D721Med (cell line): ENCODE results near the gene FUBP1.

Experiments used
- DNase-seq: peaks from one replicate; pipeline ENCODE4 v3.0.0; 2011; ENCODE audit warnings: low spot score; ENCODE audit not compliant: insufficient read length
- FAIRE-seq: peaks from 2 replicates; lab custom pipeline; 2011; peaks lifted over from hg19 to GRCh38; lab: Jason Lieb, UNC
- CTCF ChIP-seq: IDR thresholded peaks from 2 replicates; pipeline ENCODE4 v1.5.1; 2012; ENCODE audit warnings: mild to moderate bottlenecking, control low read depth; ENCODE audit not compliant: insufficient read depth; ENCODE audit errors: missing control alignments

FUBP1 gene

GRCh38 chr1:77958850-77959249 lies 20.0 kb downstream of the FUBP1 start:
- TF ChIP-seq CTCF = no peak
- DNase-seq (no peak), FAIRE-seq (no peak)

GRCh38 chr1:77958391-77958790 lies 20.5 kb downstream of the FUBP1 start:
- no peak for DNase-seq
- TF ChIP-seq CTCF = no peak
- FAIRE-seq = no peak

DNA sequence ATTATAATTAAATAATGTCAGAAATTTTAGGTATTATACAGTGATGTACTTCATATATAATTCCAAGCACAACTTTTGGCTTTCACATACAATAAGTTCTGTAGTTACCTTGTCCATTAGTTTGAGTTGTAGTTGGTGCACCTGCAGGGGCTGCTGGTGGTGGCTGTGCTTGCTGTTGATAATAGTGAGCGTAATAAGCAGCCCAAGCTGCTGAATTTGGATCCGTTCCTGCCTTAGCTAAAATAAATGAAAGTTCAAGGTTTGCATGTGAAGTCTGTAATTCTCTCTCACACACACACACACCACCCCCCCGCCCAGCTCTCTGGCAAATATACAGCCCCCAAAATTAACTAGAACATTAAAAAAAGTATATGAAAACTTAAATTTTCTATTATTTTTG lies 22.4 kb downstream of the FUBP1 start:
- FAIRE-seq (no peak), DNase-seq (no peak)
- TF ChIP-seq CTCF = no peak

- no peak for FAIRE-seq
- DNase-seq = no peak
- no peak for TF ChIP-seq CTCF
These were observed 23.2 kb downstream of the FUBP1 start for GRCh38 chr1:77955709-77956108.

DNA sequence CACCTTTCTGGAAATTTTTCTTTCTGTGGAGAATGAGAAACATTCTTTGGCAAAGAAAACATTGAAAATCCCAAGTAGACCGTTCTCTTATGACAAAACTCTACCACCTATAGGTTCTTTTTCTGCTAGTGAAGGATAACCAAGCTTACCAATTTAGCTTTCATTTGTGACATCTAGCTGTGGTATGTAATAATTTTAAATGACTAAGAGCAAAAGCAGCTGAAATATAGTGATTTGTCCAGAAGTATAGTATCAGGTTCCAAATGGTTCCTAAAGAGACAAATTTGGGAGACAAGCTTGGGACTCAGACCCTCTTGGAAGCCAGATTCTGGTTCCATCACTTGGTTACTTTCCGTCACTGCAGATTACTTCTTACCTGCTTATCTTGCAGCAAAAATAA lies 24.4 kb downstream of the FUBP1 start:
- no peak for TF ChIP-seq CTCF
- DNase-seq (no peak), FAIRE-seq (no peak)

DNA sequence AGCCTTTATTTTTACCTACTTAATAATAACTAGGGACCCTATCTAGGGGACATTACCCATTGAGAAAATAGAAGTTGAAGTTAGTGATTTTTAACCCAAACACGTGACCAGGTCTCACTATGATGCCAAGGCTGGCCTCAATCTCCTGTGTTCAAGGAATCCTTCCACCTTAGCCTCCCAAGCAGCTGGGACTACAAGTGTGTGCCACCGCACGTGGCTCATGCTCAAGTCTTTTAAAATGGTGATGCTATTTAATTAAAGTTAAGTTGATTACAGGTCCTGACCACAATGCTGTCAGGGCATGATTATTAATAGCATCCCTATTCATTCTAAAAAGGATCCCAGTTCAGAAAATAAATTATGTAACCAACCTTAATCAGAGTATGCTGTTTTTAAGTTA lies 25.0 kb downstream of the FUBP1 start:
- no peak for TF ChIP-seq CTCF
- DNase-seq (no peak), FAIRE-seq (no peak)

DNA sequence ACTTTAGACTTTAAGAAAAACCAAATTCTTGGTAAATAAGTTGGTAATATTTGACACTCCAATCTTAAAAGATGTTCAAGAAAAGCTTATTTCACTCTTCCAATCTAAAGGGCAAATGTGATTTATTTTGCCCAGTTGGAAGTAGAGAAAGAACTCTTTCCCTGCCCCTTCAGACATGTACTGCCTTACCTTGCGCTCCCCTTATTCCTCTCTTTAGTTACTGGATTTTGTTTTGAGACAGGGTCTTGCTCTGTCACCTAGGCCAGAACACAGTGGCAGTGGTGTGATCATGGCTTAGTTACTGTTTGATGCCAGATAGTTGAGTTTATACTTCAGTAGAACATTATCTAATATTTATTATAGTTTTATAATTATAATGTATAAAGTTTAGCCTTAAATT lies 27.5 kb downstream of the FUBP1 start:
- DNase-seq = no peak
- TF ChIP-seq CTCF = no peak
- no peak for FAIRE-seq
